ENCODE results near the gene SLC12A3.
A peak's percentile ranks its signal among the peaks of the same experiment; 100 is the strongest.

The SLC12A3 gene

DNA sequence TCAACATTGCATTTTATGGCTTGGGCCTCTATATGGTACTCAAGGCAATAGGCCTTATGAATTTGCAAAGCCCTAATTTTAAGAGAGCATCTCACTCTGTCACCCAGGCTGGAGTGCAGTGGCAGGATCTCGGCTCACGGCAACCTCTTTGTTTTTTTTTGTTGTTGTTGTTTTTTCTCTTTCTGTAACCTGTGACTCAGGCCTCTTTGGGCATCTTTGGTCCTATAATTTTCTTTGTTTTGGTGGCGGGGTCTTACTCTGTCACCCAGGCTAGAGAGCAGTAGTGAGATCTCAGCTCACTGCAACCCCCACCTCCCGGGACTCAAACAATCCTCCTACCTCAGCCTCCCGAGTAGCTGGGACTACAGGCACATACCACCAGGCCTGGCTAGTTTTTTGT lies 45.1 kb downstream of the SLC12A3 start:
- Histone ChIP-seq H3K9me3 (ENCODE audit: insufficient read depth, low read length) (no peaks in the 10 kb centered on the region), H3K27ac (ENCODE audit: low read depth, low read length) (peak overlapping the region; percentile 54; the same call in 1 of the 2 replicates), H3K9me2 (replicated peaks; ENCODE audit: insufficient read depth, low read length) (no peaks in the 10 kb centered on the region), H2AFZ (ENCODE audit: low read depth, low read length, severe bottlenecking) (no peak overlapping the region), H4K20me1 (ENCODE audit: low read depth, low read length) (no peaks in the 10 kb centered on the region), H3K9ac (ENCODE audit: low read length) (no peak overlapping the region), H3K79me2 (ENCODE audit: insufficient read depth, low read length) (no peaks in the 10 kb centered on the region), H3F3A (ENCODE audit: insufficient read depth) (peaks cover 23% of the 10 kb centered on the region), H3K36me3 (ENCODE audit: low read length) (no peaks in the 10 kb centered on the region), H3K4me3 (ENCODE audit: insufficient read depth, low read length, poor library complexity, severe bottlenecking) (no peak overlapping the region), H3K4me2 (ENCODE audit: low read depth, low read length, poor library complexity, severe bottlenecking) (no peak overlapping the region), H3K27me3 (ENCODE audit: low read length) (no peaks in the 10 kb centered on the region)
- TF ChIP-seq EZH2phosphoT487 (conservative IDR thresholded peaks at IDR 0.05; ENCODE audit: low read length): no peak
- TF ChIP-seq, protein P1, sequence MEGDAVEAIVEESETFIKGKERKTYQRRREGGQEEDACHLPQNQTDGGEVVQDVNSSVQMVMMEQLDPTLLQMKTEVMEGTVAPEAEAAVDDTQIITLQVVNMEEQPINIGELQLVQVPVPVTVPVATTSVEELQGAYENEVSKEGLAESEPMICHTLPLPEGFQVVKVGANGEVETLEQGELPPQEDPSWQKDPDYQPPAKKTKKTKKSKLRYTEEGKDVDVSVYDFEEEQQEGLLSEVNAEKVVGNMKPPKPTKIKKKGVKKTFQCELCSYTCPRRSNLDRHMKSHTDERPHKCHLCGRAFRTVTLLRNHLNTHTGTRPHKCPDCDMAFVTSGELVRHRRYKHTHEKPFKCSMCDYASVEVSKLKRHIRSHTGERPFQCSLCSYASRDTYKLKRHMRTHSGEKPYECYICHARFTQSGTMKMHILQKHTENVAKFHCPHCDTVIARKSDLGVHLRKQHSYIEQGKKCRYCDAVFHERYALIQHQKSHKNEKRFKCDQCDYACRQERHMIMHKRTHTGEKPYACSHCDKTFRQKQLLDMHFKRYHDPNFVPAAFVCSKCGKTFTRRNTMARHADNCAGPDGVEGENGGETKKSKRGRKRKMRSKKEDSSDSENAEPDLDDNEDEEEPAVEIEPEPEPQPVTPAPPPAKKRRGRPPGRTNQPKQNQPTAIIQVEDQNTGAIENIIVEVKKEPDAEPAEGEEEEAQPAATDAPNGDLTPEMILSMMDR (IDR thresholded peaks at IDR 0.05; ENCODE audit: insufficient read depth, low read length, poor library complexity, severe bottlenecking): no peak

DNA sequence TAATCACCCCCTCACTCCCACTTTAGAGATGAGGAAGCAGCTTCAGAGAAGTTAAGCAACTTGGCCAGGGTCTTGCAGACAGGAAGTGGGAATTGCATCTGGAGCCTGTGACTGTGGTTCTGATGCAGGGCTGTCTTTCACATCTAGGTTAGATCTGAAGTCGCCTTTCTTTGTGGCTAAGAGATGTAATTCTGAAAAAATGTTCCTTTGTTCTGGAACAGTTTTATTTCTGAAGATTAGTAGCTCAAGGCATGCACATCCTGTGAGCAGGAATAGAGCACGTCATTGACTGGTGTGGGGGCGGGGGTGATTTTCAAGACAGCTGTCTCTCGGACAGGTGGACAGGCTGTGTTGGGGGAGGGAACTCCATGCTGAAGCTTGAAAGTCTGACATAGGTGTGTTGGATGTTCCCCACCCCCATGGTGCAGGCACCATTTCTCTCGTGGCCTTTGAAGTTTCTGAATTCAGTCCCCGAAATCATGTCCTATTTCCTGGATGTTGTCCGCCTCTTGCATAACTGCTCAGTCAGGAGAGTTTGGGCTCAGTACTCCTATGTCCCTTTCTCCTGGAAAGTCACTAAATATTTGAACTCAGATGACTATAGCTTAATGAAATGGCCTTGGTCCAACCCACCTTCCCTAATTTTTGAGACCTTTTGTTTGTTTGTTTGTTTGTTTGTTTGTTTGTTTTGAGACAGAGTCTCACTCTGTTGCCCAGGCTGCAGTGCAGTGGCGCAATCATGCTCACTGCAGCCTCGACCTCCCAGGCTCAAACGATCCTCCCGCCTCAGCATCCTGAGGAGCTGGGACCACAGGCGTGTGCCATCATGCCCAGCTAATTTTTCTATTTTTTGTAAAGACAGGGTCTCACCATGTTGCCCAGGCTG lies 45.9 kb downstream of the SLC12A3 start:
- TF ChIP-seq, protein P1 (IDR thresholded peaks at IDR 0.05; ENCODE audit: insufficient read depth, low read length, poor library complexity, severe bottlenecking): no peak
- no peak for TF ChIP-seq EZH2phosphoT487 (conservative IDR thresholded peaks at IDR 0.05; ENCODE audit: low read length)
- H3K4me2 ChIP-seq (ENCODE audit: low read depth, low read length, poor library complexity, severe bottlenecking): peak overlapping the region; percentile 38
- no peak overlapping the region for H2AFZ ChIP-seq (ENCODE audit: low read depth, low read length, severe bottlenecking)
- peaks cover 23% of the 10 kb centered on the region for H3F3A ChIP-seq (ENCODE audit: insufficient read depth)
- H3K9ac ChIP-seq (ENCODE audit: low read length): peak overlapping the region; percentile 22
- H3K27me3 ChIP-seq (ENCODE audit: low read length): no peaks in the 10 kb centered on the region
- peak overlapping the region; percentile 54 for H3K27ac ChIP-seq (ENCODE audit: low read depth, low read length)
- H3K79me2 ChIP-seq (ENCODE audit: insufficient read depth, low read length): no peaks in the 10 kb centered on the region
- H3K4me3 ChIP-seq (ENCODE audit: insufficient read depth, low read length, poor library complexity, severe bottlenecking): no peak overlapping the region
- no peaks in the 10 kb centered on the region for H3K9me3 ChIP-seq (ENCODE audit: insufficient read depth, low read length)
- H3K9me2 ChIP-seq (replicated peaks; ENCODE audit: insufficient read depth, low read length): no peaks in the 10 kb centered on the region
- H4K20me1 ChIP-seq (ENCODE audit: low read depth, low read length): no peaks in the 10 kb centered on the region
- H3K36me3 ChIP-seq (ENCODE audit: low read length): no peaks in the 10 kb centered on the region

DNA sequence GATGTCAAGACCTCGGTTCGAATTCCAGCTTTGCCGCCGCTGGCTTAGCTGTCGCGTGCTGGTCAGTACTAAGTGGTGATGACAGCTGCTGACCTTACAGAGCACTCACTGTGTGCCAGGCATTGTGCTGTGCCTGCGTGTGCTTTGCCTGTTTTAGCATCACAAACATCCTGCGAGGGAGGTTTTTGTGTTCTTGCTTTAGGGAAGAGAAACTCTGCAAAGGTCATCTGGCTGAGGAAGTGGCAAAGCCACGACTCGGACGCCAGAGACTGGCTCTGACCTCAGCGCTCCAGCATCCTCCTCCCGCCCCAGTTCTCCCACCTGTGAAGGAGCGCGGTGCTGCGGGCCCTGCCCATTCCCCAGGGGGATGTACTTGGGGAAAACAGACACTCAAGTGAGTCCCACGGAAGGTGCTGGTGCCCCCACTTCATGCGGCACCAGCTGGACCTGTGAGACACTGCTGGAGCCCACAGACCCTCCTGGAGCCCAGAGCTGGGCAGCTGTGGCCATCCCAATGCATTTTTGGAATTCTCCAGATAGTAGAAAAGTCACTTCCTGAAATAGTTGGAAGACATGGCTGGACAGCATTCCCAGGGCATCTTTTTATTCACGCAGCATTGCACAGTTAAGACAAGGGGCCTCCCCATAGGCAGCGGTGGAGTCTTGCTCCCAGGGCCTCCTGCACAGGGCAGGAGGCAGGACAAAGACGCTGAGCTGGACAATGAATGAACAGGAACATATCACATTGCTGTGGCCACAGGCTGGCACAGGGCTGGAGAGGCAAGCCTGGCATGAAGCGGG lies 47.0 kb downstream of the SLC12A3 start:
- Histone ChIP-seq H3K4me3 (ENCODE audit: insufficient read depth, low read length, poor library complexity, severe bottlenecking) (peak overlapping the region; percentile 8), H2AFZ (ENCODE audit: low read depth, low read length, severe bottlenecking) (no peak overlapping the region), H3K9ac (ENCODE audit: low read length) (peak overlapping the region; percentile 22), H3K9me2 (replicated peaks; ENCODE audit: insufficient read depth, low read length) (no peaks in the 10 kb centered on the region), H3K4me2 (ENCODE audit: low read depth, low read length, poor library complexity, severe bottlenecking) (peak overlapping the region; percentile 38), H3K27me3 (ENCODE audit: low read length) (no peaks in the 10 kb centered on the region), H3K36me3 (ENCODE audit: low read length) (no peaks in the 10 kb centered on the region), H3F3A (ENCODE audit: insufficient read depth) (peaks cover 23% of the 10 kb centered on the region), H3K9me3 (ENCODE audit: insufficient read depth, low read length) (no peaks in the 10 kb centered on the region), H4K20me1 (ENCODE audit: low read depth, low read length) (no peaks in the 10 kb centered on the region), H3K27ac (ENCODE audit: low read depth, low read length) (peak overlapping the region; percentile 54), H3K79me2 (ENCODE audit: insufficient read depth, low read length) (no peaks in the 10 kb centered on the region)
- TF ChIP-seq, protein P1 (IDR thresholded peaks at IDR 0.05; ENCODE audit: insufficient read depth, low read length, poor library complexity, severe bottlenecking): no peak
- no peak for TF ChIP-seq EZH2phosphoT487 (conservative IDR thresholded peaks at IDR 0.05; ENCODE audit: low read length)

Measured in SU-DHL-6 (cell line).